IPS DF 6.9 (cell line): ENCODE data around the gene LIAS.

Experiments
- DNase-seq: peaks from one replicate; pipeline ENCODE4 v3.0.0-alpha.2; 2013; ENCODE audit warnings: low read depth, low spot score
- H3K27ac ChIP-seq: one replicate; pipeline ENCODE4 v1.5.1; 2013; ENCODE audit warnings: low read length, control low read depth
- H3K27me3 ChIP-seq: 2 replicates; pipeline ENCODE4 v1.6.1; 2013; ENCODE audit warnings: mild to moderate bottlenecking, low read length; ENCODE audit not compliant: control insufficient read depth, insufficient read depth
- H3K36me3 ChIP-seq: 2 replicates; pipeline ENCODE4 v1.6.1; 2013; ENCODE audit warnings: low read length; ENCODE audit not compliant: control insufficient read depth, insufficient read depth
- H3K4me1 ChIP-seq: 2 replicates; pipeline ENCODE4 v1.6.1; 2013; ENCODE audit warnings: low read length; ENCODE audit not compliant: control insufficient read depth, insufficient read depth
- H3K4me3 ChIP-seq: 2 replicates; pipeline ENCODE4 v1.5.1; 2013; ENCODE audit warnings: mild to moderate bottlenecking, low read length
- H3K9me3 ChIP-seq: 2 replicates; pipeline ENCODE4 v1.6.1; 2013; ENCODE audit warnings: low read length, inconsistent platforms; ENCODE audit not compliant: control insufficient read depth, insufficient read depth
- WGBS: extraction: QIAGEN DNeasy Blood & Tissue Kit; methylation state at CpG from one replicate; pipeline ENCODE4 v1.1.7; 2013; ENCODE audit warnings: mixed read lengths, missing lambda C conversion rate; ENCODE audit not compliant: insufficient read length, insufficient coverage; 5-methylcytosine and 5-hydroxymethylcytosine counted together

Gene LIAS

DNA sequence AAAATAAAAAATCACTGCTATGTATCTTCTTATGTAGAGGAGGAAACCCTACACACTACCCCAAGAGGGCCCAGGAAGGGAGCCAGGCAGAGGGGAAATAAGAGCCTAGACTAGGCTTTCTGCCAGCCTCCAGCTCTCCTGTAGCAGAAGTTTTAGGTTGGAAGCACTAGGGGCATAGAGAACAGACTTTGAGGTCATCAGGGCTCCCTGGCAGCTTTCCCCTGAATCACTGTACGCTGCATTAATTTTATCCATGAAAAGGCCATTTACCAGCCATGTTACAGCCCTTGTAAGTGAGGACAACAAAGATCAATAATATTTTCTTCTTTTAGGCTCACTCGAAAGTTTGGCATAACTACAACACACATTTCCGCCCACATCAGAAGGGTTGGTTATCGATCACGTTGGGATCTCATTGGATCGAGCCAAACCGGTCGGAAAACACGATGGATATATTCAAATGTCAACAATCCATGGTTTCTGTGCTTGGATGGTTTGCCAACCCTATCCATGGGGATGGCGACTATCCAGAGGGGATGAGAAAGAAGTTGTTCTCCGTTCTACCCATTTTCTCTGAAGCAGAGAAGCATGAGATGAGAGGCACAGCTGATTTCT, 24.9 kb upstream of the LIAS start:
- no CpG with 5 or more reads among the region's 11 CpGs for WGBS
- no peak overlapping the region for H3K4me3 ChIP-seq

GRCh38 chr4:39435659-39436563, 22.9 kb upstream of the LIAS start:
- Histone ChIP-seq H3K27ac (no peak overlapping the region), H3K36me3 (no peaks in the 10 kb centered on the region), H3K27me3 (no peaks in the 10 kb centered on the region), H3K4me3 (no peak overlapping the region), H3K9me3 (no peaks in the 10 kb centered on the region), H3K4me1 (no peaks in the 10 kb centered on the region)
- no peak for DNase-seq
- WGBS: no CpG with 5 or more reads among the region's 7 CpGs

More for the DNA sequence above, 24.9 kb upstream of the LIAS start:
- H3K9me3 ChIP-seq: no peaks in the 10 kb centered on the region
- H3K27ac ChIP-seq: no peak overlapping the region
- H3K36me3 ChIP-seq: no peaks in the 10 kb centered on the region
- DNase-seq: no peak
- H3K27me3 ChIP-seq: no peaks in the 10 kb centered on the region
- H3K4me1 ChIP-seq: no peaks in the 10 kb centered on the region

GRCh38 chr4:39441593-39441992, 17.3 kb upstream of the LIAS start:
- no peaks in the 10 kb centered on the region for H3K4me1 ChIP-seq
- no peak overlapping the region for H3K4me3 ChIP-seq
- no CpG with 5 or more reads among the region's 2 CpGs for WGBS
- no peaks in the 10 kb centered on the region for H3K36me3 ChIP-seq
- DNase-seq: no peak
- no peaks in the 10 kb centered on the region for H3K9me3 ChIP-seq
- H3K27ac ChIP-seq: no peak overlapping the region
- H3K27me3 ChIP-seq: no peaks in the 10 kb centered on the region

- H3K27me3 ChIP-seq: no peaks in the 10 kb centered on the region
- H3K4me1 ChIP-seq: no peaks in the 10 kb centered on the region
- DNase-seq: no peak
- no peaks in the 10 kb centered on the region for H3K9me3 ChIP-seq
- no peaks in the 10 kb centered on the region for H3K36me3 ChIP-seq
- no CpG with 5 or more reads among the region's 4 CpGs for WGBS
- no peak overlapping the region for H3K27ac ChIP-seq
- no peak overlapping the region for H3K4me3 ChIP-seq
Measured at GRCh38 chr4:39442998-39443397, 15.9 kb upstream of the LIAS start.

- H3K27ac ChIP-seq: no peak overlapping the region
- no peak for DNase-seq
- no peaks in the 10 kb centered on the region for H3K9me3 ChIP-seq
- no peaks in the 10 kb centered on the region; the same call in 1 of the 2 replicates for H3K36me3 ChIP-seq
- no CpG with 5 or more reads among the region's 20 CpGs for WGBS
- peak overlapping the region; percentile 48; the same call in 1 of the 2 replicates for H3K4me3 ChIP-seq
- H3K27me3 ChIP-seq: no peaks in the 10 kb centered on the region
- no peaks in the 10 kb centered on the region for H3K4me1 ChIP-seq
Measured at GRCh38 chr4:39446483-39446841, 12.4 kb upstream of the LIAS start.

DNA sequence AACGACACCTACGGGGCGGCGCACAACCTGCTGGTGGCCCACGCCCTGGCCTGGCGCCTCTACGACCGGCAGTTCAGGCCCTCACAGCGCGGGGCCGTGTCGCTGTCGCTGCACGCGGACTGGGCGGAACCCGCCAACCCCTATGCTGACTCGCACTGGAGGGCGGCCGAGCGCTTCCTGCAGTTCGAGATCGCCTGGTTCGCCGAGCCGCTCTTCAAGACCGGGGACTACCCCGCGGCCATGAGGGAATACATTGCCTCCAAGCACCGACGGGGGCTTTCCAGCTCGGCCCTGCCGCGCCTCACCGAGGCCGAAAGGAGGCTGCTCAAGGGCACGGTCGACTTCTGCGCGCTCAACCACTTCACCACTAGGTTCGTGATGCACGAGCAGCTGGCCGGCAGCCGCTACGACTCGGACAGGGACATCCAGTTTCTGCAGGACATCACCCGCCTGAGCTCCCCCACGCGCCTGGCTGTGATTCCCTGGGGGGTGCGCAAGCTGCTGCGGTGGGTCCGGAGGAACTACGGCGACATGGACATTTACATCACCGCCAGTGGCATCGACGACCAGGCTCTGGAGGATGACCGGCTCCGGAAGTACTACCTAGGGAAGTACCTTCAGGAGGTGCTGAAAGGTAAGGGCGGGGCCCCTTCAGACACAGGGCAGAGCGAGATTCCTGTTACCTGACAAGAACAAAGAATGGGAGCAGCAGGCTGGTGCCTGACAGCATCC, 11.8 kb upstream of the LIAS start:
- DNase-seq: no peak
- peak overlapping the region; percentile 48; the same call in 1 of the 2 replicates for H3K4me3 ChIP-seq
- no peaks in the 10 kb centered on the region for H3K9me3 ChIP-seq
- no peaks in the 10 kb centered on the region for H3K27me3 ChIP-seq
- H3K36me3 ChIP-seq: peaks cover 1% of the 10 kb centered on the region; the same call in 1 of the 2 replicates
- no peaks in the 10 kb centered on the region for H3K4me1 ChIP-seq
- no peak overlapping the region for H3K27ac ChIP-seq
- no CpG with 5 or more reads among the region's 61 CpGs for WGBS

GRCh38 chr4:39450618-39451017, 8.2 kb upstream of the LIAS start:
- no CpG with 5 or more reads among the region's 2 CpGs for WGBS
- no peaks in the 10 kb centered on the region for H3K9me3 ChIP-seq
- no peak overlapping the region for H3K27ac ChIP-seq
- no peaks in the 10 kb centered on the region for H3K27me3 ChIP-seq
- no peak for DNase-seq
- H3K4me1 ChIP-seq: no peaks in the 10 kb centered on the region
- H3K4me3 ChIP-seq: no peak overlapping the region
- peaks cover 24% of the 10 kb centered on the region; the same call in 1 of the 2 replicates for H3K36me3 ChIP-seq

- DNase-seq: no peak
- no peak overlapping the region for H3K4me3 ChIP-seq
- no CpG with 5 or more reads among the region's 6 CpGs for WGBS
- H3K36me3 ChIP-seq: peaks cover 27% of the 10 kb centered on the region; the same call in 1 of the 2 replicates
- no peak overlapping the region for H3K27ac ChIP-seq
- no peaks in the 10 kb centered on the region for H3K4me1 ChIP-seq
- no peaks in the 10 kb centered on the region for H3K27me3 ChIP-seq
- H3K9me3 ChIP-seq: no peaks in the 10 kb centered on the region
Measured at GRCh38 chr4:39451423-39452023, 7.3 kb upstream of the LIAS start.

- no peaks in the 10 kb centered on the region for H3K4me1 ChIP-seq
- H3K36me3 ChIP-seq: peaks cover 35% of the 10 kb centered on the region; the same call in 1 of the 2 replicates
- no peaks in the 10 kb centered on the region for H3K27me3 ChIP-seq
- H3K4me3 ChIP-seq: no peak overlapping the region
- WGBS: no CpG with 5 or more reads among the region's 6 CpGs
- H3K9me3 ChIP-seq: no peaks in the 10 kb centered on the region
- no peak overlapping the region for H3K27ac ChIP-seq
- DNase-seq: no peak
Measured at GRCh38 chr4:39452153-39452859, 6.5 kb upstream of the LIAS start.
